HG03045 (cell line): Measurements from ENCODE around the gene DAP3.
"Not testable (repeated sequence)": the region's sequence is repeated elsewhere in the genome, so short reads cannot be mapped to it uniquely, and the experiment has no call there.

Source experiments
- ATAC-seq: cut with Tn5 transposase; IDR thresholded peaks from one replicate; pipeline ENCODE4 v1.9.1; 2021; ENCODE audit warnings: mild to moderate bottlenecking, moderate library complexity; ENCODE audit not compliant: unreplicated experiment

DAP3 gene

GRCh38 chr1:155689081-155689607 is at the start of gene DAP3:
DAP3 (plus strand) TSS chr1:155689091; CDS start chr1:155709780, 20,689 bp downstream.
- not testable (repeated sequence) for ATAC-seq

- no peak for ATAC-seq
Measured at GRCh38 chr1:155640367-155640766, 48.5 kb upstream of the DAP3 start.

DNA sequence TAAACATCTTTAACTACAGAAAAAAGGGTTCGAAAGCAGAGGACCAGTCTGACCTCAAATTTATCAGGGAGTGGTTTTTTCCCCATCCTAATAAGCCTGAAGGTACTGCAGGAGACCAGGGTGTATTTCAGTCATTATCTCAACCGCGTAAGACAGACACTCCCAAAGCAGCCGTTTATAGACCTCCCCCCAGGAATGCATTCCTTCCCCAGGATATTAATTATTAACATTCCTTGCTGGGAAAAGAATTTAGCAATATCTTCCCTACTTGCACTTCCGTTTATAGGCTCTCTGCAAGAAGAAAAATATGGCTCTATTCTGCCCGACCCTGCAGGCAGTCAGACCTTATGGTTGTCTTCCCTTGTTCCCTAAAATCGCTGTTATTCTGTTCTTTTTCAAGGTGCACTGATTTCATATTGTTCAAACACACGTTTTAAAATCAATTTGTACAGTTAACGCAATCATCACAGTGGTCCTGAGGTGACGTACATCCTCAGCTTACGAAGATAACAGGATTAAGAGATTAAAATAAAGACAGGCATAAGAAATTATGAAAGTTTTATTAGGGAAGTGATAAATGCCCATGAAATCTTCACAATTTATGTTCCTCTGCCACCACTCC is 46.2 kb upstream of the DAP3 start:
- ATAC-seq, result not testable (repeated sequence)

GRCh38 chr1:155643230-155643629 is 45.7 kb upstream of the DAP3 start:
- ATAC-seq, result no peak

DNA sequence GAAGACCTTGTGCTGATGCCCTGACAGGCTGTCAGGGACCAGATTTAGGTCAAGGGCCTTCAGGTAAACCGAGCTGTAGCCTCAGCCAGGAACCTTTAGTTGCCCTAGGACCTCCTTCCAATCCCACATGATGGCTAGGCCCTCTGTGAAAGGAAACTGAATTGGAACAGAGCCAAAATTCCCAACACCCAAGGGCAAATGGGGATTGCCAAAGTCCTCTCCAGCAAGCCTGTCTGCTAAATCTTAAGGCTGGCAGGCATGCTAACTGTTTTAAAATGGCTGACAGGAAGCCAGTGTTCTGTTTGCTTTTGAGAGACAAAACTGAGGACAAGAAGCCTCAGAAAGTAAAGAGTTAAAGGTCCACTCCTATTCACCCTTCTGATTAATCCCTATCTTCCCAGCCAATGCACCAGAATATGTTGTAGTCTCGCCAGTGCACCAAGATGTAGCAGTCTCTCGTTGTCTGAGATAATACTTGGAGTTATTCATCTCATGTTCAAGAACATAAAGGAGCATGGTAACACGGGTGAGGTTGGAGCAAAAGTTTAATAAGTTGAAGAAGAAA is 43.8 kb upstream of the DAP3 start:
- ATAC-seq, result no peak

GRCh38 chr1:155645648-155646047 is 43.2 kb upstream of the DAP3 start:
- no peak for ATAC-seq

GRCh38 chr1:155646307-155646706 is 42.6 kb upstream of the DAP3 start:
- ATAC-seq, result no peak

GRCh38 chr1:155648207-155649147 is 40.4 kb upstream of the DAP3 start:
- no peak for ATAC-seq

- no peak for ATAC-seq
Measured at GRCh38 chr1:155649676-155650075, 39.2 kb upstream of the DAP3 start.

- no peak for ATAC-seq
Measured at GRCh38 chr1:155650231-155650757, 38.6 kb upstream of the DAP3 start.

GRCh38 chr1:155651861-155652661 is 36.8 kb upstream of the DAP3 start:
- no peak for ATAC-seq

GRCh38 chr1:155652951-155653350 is 35.9 kb upstream of the DAP3 start:
- no peak for ATAC-seq

DNA sequence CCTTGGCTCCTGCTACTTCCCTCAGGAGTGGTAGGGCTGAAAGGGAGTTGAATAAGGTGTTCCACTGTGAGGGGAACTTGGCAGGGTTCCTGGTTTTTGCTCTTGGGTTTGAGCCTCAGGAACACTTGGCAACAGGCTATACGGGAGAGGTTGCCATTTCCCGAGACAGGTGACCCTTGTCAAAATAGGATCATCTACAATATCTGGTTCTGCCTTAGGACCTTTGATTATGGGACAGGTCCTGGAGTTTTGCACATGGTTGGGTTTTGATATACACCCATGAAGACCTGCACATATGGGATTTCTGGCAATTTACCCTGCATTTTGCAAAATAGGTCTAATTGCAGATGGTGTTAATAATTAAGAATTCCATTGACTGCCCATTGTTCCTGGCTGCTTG is 31.4 kb upstream of the DAP3 start:
- ATAC-seq, result no peak

- not testable (repeated sequence) for ATAC-seq
Measured at GRCh38 chr1:155661239-155661638, 27.7 kb upstream of the DAP3 start.

- no peak for ATAC-seq
Measured at GRCh38 chr1:155669233-155670162, 19.4 kb upstream of the DAP3 start.

DNA sequence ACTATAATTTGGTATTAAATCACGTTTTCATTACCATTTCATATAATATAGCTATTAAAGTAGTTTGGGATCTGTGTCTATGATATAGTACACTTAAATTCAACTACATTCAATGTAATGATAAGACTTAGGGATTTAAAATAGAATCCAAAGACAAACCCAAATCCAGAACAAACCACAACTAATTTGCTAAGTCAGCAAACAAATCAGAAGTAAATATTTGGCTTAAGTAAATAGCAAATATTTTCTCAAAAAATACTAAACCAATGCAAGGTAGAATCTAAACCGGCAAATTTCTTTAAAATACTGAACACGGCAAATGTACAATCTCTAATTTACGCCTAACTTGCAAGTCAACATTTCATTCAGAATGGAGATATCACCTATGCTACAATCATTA is 17.1 kb upstream of the DAP3 start:
- no peak for ATAC-seq

- ATAC-seq, result no peak
Measured at GRCh38 chr1:155673003-155673402, 15.9 kb upstream of the DAP3 start.

DNA sequence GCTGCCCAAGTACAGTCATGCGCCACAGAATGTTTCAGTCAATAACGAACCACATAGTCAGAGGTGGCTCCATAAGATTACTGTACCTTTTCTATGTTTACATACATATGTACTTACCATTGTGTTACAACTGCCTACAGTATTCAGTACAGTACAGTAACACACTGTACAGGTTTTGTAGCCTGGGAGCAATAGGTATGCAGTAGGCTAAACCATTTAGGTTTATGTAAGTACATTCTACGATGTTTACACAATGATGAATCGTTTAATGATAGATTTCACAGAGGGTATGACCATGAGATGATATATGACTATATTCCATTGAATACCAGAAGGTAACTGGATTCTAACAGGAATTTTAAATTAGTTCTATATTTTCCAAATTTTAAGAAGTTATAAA is 10.9 kb upstream of the DAP3 start:
- ATAC-seq, result no peak

DNA sequence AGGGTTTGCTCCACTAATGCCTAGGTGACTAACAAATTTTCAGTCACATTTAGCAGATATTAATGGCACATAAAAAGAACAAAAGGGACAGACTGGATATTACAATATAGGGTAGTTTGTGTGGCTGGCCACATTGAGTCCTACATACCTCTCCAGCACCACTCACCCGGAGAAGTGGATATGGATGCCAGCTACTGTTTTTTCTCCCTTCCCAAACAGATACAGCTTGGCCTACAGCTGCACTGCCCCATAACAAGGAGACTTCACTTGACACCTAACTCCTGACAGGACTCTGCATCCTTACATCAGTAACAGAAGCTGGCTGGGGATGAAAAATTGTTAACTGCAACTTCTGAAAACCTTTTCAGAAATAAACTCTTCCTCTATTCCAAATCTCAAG is 9.9 kb upstream of the DAP3 start:
- not testable (repeated sequence) for ATAC-seq
